HuH-7 (cell line): ENCODE data around the gene SAYSD1.
A peak's percentile ranks its signal among the peaks of the same experiment; 100 is the strongest.

Experiments used
- DNase-seq: peaks from one replicate; pipeline ENCODE4 v3.0.0; 2011; ENCODE audit warnings: low spot score

SAYSD1 gene

DNA sequence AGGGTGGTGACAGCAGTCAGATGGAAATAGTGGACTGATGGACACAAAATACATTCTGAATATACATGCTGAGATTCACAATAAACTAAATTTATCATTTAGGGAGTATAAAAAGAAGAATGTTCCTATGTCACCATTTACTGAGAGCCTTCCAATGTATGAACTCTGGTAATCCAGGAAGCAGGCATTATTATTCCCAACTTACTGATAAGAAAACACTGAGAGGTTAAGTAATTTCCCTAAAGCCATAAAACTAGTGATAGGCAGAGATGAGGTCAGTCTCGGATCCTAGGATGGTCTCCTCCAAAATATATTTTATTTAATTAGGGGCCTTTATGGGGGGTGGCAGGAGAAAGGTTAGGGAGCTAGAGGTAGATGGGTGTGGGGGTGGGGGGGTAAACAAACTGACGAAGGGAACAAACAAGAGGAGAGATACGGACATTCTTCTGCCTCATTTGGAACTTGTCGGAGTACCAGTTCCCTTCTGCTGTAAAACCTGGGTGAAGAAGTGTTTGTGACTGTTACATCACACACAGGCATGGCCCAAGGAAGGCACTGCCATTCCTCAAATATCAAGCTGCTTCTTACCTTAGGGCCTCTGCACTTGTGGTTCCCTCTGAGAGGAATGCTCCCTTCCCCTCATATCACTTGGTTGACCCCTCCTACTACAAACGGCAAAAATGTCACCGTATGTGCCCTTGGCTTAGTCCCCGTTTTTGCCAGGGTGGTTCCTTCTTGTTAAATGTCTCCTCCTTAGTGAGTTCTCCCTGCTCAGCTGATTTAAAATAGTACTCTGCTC is 6.7 kb downstream of the SAYSD1 start:
- no peak for DNase-seq

DNA sequence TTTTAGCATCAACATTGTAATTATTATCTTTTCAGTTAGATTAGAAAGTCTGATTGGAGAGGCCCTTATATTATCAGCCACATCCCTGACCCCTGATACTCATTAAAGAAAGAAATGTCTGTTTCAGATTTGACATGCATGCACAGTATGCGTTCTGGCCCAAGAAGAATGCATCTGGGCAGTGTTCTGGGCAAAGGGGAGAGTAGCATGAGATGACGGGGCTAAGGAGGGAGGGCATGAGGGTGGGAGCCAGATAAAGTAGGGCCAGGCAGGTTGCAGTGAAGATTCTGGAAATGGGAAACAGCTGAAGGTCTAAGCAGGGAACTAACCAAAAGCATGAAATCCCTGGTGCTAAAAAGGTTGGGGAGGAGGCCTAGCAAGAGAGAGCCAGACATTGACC is 7.3 kb downstream of the SAYSD1 start:
- DNase-seq: no peak

DNA sequence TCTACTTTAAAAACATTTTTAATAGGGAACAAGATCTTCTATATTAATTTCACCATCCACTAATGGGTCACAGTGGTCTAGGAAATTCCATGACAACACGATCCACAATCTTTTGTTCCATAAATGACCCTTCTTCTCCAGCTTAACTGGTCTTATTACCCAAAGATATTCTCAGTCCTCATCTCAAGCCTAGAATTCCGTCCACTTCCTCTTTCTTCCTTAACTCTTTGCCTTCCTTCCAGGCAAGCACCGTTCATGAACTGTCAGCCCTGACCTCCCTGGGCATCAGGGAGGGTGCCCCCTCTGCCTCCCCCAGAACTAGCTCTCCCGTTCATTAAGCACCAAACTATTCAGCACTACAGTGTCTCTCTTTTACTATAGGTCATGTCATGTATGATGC is 8.0 kb downstream of the SAYSD1 start:
- DNase-seq: no peak

DNA sequence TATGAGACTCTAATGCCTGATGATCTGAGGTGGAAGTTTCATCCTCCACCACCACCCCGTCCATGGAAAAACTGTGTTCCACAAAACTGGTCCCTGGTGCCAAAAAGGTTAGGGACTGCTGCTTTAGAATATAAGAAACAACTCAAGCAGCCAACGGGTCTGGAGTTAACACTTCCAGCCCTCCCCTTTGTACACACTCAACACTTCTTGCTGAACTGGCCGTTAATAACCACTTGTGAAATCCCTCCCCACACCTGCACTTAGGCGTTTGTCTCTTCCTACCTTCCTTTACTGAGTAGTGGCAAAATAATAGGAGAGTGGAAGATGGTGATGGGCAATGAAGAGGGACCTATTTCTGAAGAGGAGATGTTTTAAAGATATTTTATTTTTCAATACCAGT is 10.5 kb downstream of the SAYSD1 start:
- no peak for DNase-seq

DNA sequence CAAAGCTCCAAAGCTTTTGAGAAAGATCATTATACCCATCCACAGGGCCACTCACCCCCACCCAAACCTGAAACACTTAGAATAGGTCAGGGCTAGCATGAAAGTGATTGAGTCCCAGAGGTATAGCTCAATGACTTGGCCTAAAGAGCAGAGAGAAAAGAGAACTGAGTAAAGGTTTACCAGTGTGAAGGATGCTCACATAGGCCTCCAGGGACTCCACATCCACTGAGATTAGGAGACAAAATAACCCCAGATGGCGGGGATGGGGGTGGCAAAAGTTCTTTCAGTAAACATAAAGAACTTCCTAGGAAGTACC is 12.2 kb downstream of the SAYSD1 start:
- no peak for DNase-seq

DNA sequence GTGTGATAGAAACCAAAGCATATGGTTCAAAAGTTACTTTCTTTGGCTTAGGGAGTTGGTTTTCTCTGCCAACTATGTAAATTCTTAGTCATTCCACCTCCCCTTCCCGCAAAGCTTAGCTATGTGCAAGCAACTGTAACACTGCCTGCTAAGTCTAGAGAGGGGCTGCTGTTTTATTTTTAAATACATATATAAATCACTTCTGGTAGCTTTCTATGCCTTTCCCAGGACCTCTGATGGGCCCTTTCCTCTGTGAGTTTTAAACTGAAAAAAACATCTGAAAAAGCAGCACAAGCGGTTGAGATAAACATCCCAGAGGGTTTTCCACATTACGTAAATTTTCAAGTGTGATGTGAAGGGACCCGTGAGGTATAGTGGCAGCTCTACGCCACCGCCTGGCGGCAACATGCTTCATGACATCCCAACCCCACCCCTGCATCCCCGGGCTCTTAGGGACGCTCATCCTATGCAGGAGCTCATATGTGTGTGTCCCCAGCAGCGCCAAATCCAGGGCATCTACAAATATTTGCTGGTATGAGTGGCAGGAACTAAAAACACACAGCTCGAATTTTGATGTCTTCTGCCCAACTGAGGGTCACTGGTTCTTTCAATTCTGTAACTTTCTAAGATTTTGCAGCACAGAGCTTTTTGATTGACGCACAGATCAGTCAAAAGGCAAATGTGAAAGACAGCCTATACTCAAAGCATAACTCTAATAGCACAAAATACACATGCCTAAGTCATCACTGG is 12.7 kb downstream of the SAYSD1 start:
- DNase-seq: peak; percentile 47

DNA sequence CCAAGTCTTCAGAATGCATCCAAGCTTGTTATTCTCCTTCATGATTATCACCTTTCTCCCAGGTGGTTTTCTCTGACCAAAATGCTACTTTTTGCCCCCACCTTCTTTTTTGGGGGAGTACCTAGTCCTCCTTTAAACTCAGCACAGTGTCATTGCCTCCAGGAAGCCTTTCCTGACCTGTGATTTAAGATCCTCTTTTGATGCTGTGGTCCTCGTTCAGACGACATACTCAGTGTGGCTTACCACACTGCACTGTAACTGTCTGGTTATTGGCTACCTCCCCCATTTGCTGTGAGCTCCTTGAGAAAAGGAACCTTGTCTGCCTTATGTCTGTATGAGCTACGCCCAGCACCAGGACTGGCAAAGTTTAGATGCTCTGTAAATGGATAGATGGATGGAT is 14.6 kb downstream of the SAYSD1 start:
- DNase-seq: no peak

DNA sequence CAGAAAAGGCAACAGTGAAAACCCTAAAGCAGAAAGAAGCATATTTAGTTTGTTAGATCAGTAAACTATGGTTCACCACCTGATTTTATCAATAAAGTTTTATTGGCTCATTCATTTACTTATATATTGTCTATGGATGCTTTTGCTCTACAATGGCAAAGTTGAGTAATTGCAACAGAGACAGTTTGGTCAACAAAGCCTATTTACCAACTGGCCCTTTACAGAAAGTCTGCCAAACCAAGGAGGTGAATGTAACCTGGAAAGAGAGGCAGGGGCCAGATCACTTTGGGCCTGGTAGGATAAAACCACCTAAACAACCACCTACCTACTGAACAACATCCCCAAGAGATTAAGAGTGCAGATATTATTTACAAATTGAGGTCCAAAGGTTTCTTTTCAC is 19.4 kb downstream of the SAYSD1 start:
- DNase-seq: no peak

DNA sequence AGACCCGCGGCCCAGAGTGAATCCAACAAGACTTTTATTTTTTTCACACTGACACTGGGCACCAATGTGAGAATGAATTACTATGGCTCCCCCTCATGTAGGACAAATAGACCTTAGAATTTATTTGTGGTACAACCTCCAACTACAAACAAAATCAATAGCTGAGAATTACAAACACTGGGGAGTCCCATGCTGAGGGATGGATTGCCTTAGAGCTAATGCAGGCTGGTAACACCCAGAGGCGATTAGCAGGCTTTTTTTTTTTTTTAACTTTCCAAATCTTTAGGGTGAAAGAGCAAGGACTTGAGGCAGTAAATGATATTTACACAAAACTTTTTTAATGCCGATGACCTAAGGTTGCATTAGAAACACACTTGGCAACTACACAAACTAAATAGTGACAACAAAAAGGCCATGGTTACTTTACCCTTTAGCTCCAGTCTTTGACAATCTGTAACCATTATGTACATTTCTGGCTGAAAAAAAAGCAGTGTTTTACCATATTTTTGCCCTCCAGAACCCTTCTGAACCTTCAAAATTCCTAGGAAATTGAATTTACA is 21.8 kb downstream of the SAYSD1 start:
- DNase-seq: peak; percentile 40

DNA sequence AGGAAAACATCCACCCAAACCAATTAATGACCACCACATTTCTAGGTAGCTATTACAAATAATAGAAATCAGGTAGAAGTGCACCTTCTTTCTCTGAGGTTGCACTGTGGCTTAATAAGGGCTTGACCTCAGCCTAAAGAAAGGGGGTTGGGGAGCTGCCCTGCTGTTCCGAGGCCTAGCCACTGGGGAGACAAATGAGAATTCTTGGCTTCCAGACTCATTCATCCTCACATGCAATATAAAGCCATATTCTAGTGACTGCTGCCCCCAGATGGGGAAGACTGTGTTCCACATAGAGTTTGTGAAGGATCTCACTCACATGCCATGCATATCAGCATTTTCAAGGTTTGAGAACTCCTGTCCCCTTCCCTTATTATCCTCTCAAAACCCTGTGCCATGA is 22.9 kb downstream of the SAYSD1 start:
- DNase-seq: no peak

DNA sequence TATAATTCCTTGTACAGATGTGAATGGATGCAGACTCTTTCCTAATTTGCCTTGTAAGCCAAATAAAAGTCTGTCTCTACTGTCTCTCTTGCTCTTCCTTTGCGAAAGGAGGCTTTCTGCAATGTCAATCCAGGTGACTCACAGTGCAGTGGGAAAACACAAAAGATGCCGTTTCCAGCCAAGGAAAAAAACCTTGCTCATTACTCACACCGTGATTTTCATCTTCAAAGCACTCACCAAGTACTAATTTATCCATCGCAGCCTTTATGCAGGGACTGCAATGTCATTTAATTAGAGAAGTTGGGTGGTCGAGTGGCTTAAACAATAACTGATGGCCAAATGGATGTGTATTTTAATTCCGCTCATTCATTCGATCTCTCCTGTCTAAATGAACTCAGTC is 23.8 kb downstream of the SAYSD1 start:
- no peak for DNase-seq

DNA sequence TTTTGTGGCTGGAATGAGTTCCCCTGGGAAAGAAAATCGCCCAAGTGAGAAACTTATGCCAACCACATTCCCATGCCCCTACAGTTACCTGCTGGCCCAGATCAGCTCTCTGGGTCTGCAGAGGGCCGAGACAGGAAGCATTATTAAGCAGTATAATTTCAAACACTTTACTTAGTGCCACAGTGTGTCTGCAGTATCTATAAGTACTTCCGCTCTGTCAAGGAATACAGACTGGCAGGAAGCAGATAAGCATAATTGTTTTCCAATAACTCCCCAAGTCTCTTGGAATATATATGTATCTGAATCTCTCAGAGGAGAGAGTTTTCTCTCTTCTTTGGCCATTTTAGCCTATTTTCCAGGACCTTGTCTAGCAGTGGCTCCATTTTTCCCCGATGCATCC is 24.9 kb downstream of the SAYSD1 start:
- DNase-seq: no peak

DNA sequence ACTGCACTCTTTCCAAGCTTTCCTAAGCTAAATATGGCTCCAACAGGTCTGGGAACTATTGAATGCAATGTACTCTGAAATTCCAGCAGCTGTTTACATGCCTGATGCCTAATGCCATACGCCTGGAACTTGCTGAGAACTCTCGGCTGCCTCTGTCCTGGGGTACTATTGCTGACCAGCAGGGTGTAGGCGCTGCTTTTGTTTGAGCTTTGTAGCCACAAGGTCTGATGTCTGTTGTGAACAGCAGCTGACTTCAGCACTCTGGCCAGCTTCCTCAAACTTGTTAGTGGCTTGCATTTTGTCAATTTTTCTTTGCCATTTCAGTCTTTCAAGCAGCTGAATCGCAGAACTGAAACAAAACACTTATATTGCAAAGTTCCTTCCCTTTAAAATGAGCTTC is 26.7 kb downstream of the SAYSD1 start:
- peak; percentile 74 for DNase-seq

DNA sequence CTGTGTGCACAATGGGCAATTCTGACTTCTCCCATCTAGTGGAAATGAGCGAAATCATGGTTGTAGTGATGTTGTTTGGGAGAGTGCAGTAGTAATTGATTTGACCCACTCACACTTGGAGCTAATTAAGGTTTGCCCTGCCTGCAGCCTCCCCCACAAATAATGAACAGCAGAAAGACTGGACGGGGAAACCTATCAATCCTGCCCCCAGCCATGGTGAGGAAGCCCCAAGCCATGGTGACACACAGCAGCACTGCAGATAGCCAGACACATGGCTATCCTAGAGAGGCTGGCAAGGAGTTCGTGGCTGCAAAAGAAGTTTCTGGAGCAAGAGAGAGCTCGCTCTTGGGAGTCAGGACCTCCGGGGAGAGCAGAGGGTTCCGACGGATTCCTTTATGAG is 27.8 kb downstream of the SAYSD1 start:
- DNase-seq: no peak

DNA sequence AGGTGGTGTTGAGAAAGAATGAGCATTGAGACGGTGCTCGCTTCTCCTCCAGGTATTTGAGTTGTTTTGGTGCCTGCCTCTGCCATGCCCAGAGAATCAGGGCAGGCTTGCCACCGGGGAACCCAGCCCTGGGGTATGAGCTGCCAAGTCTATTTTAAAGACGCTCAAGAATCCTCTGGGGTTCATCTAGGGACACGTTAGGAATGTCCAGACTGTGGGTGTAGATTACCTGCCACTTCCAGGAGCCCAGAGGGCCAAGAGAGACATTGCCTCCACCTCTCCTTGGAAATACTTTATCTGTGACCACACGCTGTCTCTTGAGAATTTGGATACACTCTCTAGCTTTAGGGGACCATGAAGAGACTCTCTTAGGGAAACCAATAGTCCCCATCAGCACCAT is 28.3 kb downstream of the SAYSD1 start:
- no peak for DNase-seq

DNA sequence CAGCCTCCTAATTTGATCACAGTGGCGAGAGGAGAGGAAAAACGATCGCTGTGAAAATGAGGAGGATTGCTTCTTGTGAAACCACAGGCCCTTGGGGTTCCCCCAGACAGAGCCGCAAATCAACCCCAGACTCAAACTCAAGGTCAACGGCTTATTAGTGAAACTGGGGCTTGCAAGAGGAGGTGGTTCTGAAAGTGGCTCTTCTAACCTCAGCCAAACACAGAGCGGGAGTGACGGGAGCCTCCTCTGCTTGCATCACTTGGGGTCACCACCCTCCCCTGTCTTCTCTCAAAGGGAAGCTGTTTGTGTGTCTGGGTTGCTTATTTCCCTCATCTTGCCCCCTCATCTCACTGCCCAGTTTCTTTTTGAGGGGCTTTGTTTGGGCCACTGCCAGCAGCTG is 28.7 kb downstream of the SAYSD1 start:
- DNase-seq: no peak

DNA sequence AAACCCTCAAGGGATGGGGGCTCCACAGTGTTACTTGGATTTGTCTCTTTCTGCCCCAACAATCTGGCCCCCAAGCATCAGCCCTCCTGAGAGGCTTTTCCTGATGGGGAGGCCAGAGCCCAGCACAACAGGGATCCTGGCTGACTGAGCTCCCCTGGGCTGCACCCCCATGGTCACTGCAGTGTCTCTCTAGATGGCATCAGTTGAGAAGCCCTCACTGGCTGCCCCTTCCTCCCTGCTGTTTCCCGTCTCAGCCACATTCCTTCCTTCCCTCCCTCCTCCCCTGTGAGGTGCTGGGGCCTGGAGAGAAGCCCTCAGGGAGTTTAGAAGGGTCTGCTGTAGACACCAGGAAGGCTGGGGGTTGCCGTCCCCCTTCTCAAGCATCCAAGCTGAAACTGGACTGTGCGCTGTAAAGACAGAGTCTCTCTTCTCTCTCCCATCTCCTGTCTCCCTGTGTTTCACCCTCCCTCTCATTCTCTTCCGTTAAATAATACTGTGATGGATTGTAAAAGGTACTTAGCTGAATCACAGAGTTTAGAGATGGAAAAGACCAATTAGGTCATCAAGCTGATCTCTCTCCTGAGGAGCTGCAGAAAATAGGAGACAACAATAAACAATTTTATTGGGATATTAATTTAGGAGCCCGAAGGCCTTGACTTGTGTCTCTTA is 29.7 kb downstream of the SAYSD1 start:
- DNase-seq: no peak

DNA sequence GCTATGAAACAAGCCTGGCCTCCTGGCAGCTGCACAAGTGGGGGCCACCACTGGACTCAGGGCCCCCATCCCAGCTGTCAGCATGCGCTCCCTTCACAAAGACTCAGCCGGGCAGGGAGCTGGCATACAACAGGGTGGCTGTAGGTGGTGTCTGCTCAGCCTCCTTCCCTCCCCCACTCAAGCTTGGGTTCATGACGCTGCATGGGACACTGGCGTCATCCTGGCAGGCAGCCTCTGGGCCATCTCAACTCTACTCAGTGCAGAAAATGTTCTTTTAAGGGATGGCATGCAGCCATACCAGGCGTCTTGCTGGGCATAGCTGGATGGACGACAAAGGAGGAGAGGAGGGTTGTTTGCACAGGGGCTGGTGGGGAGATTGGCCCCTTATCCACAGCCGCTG is 30.5 kb downstream of the SAYSD1 start:
- DNase-seq: no peak

DNA sequence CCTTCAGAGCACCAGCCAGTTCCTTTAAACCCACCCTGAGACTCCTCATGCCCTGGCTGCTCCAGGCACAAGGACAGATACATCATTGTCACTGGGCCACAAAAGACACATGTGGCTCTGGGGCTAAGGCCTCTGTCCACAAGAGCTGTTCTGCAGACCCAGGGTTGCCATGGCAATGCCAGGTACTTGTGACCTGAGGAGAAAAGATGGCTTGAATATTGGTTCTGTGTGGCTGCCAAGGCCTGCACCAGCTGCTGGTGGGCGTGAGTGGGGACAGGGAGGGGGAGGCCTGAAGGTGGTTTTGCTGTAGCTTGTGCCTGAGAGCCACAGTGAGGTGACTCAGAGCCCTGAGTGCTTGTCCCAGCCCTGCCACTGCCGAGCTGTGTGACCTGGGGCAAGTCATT is 31.8 kb downstream of the SAYSD1 start:
- no peak for DNase-seq

DNA sequence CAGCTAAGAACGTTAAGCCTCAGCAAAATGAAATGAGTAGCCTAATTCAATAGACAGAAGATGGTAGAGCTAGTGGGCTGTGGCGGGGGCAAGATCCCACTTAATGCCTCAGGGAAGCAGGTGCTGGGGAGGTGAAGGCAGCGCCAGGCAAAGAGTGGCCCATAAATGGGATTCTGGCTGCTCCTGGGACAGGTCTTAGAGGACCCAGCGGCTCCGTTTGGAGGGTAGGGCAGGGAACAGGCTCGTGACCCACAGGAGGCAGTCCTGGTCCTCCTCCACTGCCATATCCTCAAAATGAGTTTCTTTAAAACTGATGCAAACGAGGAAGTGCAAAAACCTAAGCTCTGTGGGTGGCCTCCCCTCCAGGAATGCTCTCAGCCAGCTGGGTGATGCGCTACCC is 32.7 kb downstream of the SAYSD1 start:
- no peak for DNase-seq

DNA sequence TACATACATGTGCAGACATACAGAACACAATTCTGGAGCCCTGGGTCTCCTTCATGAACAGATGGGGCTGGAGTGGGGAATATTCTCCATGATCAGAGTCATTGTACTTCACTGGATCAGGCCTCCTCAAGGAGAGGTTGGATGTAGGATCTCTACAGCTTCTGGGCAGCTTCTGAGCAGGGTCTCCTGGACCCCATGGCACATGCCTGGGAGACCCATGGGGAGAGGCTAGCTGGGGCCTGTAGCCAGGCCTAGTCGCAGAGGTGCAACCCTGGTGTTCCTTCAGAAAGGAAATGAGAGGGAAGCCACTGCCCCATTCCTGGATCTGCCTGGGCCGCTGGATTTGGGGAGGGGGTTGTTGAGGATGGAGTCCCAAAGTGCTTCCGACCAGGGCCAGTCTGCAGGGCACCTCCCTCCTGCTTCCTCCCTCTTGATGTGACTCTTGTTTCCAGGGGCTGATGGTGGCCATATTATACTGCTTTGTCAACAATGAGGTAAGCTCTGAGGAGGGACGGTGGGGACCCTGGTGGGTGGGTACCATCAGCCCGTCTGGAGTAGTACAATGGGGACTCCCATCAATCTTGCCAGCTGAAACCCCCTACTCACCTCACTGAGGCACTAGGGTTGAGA is 34.6 kb downstream of the SAYSD1 start:
- no peak for DNase-seq
